Right lobe of liver (tissue), 6 donors: Measurements from ENCODE around the gene USP7. TPM values are rescaled to one million over a fixed set of nuclear protein-coding genes. Genes with fewer than 3 reads are reported as not detected.

Source experiments
- ATAC-seq, 4 donors: fragments of 200-7000 bp; cut with Tn5 transposase; one replicate each; pipeline ENCODE4 v1.9.1; 2020; ENCODE audit warnings: mild to moderate bottlenecking in 4 of 4, moderate library complexity in 4 of 4
- DNase-seq, 3 donors: peaks; one replicate each; pipeline ENCODE4 v3.0.0-alpha.2; 2020
- H3K27ac ChIP-seq, 3 donors: fragments of 200-600 bp; one replicate each; pipeline ENCODE4 v1.8.0; 2022
- H3K27me3 ChIP-seq, 2 donors: fragments of 200-600 bp; one replicate each; pipeline ENCODE4 v1.8.0; 2022
- H3K36me3 ChIP-seq, 4 donors: fragments of 200-600 bp; sonication (generic) in 1 of 4; one replicate each; pipeline versions ENCODE4 v1.5.1 to v1.8.0; 2017 to 2022; ENCODE audit warnings: control low read depth in 1 of 4
- H3K4me1 ChIP-seq, 4 donors: fragments of 200-600 bp; sonication (generic) in 1 of 4; one replicate each; pipeline versions ENCODE4 v1.5.1 to v1.8.0; 2017 to 2022; ENCODE audit warnings: control low read depth in 1 of 4
- H3K4me3 ChIP-seq, 3 donors: fragments of 200-600 bp; one replicate each; pipeline ENCODE4 v1.8.0; 2022
- H3K9me3 ChIP-seq, 4 donors: fragments of 200-600 bp; sonication (generic) in 1 of 4; one replicate each; pipeline versions ENCODE4 v1.5.1 to v1.8.0; 2017 to 2022; ENCODE audit warnings: control low read depth in 1 of 4
- POLR2A ChIP-seq: fragments of 450-650 bp; IDR thresholded peaks from one replicate; pipeline ENCODE4 v1.6.1; 2017; ENCODE audit warnings: antibody characterized with exemption, mild to moderate bottlenecking
- WGBS: methylation state at CpG from one replicate; pipeline ENCODE4 v1.1.6; 2018; ENCODE audit warnings: low coverage, low lambda C conversion rate; ENCODE audit not compliant: insufficient coverage; ENCODE audit errors: missing lambda C conversion rate; 5-methylcytosine and 5-hydroxymethylcytosine counted together
- intact Hi-C, 2 donors: fragments of 100-400 bp; cut with DNase I; formaldehyde crosslinking; loops; one replicate each; pipeline versions ENCODE4 v1.11.2 to v1.14.1; 2022
- total RNA-seq, 6 experiments: library from RNA; depleted of rRNA in 2 of 6; stranded (reverse); fragments of >200 nt in 2 of 6; fragmentation: NEBNext Ultra II Directional in 3 of 6; extraction: Animal tissue kit (Norgen Biotek cat#: 25700) in 3 of 6; gene quantifications; one replicate each; pipeline versions ENCODE4 v1.1.0 to v1.2.4, GENCODE V29; 2016 to 2023
- TF ChIP-seq, protein P1 (sequence below), 4 donors: fragments of 200-600 bp in 3 of 4; fragments of 450-650 bp in 1 of 4; IDR thresholded peaks; one replicate each; pipeline versions ENCODE4 v1.5.1 to v1.8.0; 2016 to 2022; ENCODE audit warnings: antibody characterized with exemption in 4 of 4, mild to moderate bottlenecking in 2 of 4
- donor health status: DM: no; HTN: yes; CAD: no.
- donor health status: DM: no; HTN: no; CAD: no.
- donor health status: DM: no; HTN: no; CAD: no.
- donor health status: DM: no; HTN: yes; CAD: no.
- donor health status: DM: no; HTN: yes; CAD: no.

USP7 gene
- total RNA-seq, 6 experiments from 2014 or later, result 46.8 to 55.8 (median 49.1) TPM

DNA sequence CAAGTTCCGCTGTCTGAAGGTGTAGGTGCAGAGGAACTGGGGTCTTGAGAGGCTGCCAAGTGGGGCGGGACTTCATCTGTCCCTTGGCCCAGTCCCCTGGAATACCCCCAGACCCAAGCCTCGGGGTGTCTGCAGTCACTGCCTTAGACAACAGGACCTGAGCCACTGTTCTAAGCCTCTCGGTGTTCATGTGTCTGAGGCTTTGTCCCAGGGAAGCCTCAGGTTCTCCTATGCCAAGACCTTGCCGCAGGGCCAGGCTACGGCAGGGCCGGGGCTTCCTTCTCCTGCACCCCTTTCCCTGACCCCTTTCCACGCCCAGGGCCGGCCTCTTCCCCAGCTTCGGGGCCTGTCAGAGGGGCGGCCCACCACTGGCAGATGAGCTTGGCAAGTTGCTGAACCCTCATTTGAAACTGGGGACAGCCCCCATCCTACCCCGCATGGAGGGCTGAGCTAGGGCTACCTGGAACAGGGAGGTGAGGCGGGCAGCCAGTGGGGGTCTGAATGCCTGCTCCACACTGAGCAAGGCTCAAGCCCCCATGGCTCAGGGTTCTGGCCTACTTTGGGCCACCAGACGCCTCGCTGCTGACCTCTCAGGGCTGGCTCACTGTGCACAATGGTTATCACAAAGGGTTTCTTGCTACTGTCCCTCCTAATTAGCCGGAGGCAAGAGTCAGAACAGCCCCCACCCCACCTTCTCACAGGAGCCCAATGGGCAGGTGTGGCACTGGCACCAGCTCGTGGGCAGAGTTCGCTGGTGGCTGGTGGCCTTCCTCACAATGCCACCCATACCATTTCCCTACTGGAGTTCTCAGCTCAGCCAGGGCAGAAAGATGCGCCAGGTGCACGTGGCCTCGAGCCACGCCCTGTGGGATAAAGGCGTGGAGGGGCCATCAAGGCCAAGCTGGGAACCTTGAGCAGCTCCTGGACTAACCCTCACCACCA lies 74.5 kb downstream of the USP7 start:
- ATAC-seq, result peak in 1 of 4 donors; percentile 3
- Histone ChIP-seq H3K4me3 (no peak overlapping the region), H3K9me3 (no peaks in the 10 kb centered on the region), H3K36me3 (peaks cover 1 to 37% (median 12%) of the 10 kb centered on the region in 4 donors), H3K4me1 (no peaks in the 10 kb centered on the region), H3K27ac (no peak overlapping the region), H3K27me3 (no peaks in the 10 kb centered on the region)
- intact Hi-C loops, result loop anchor here (10.0 kb wide), 2 partner anchors 234 to 324 kb away; no protein-coding TSS in a partner anchor
- TF ChIP-seq, protein P1, sequence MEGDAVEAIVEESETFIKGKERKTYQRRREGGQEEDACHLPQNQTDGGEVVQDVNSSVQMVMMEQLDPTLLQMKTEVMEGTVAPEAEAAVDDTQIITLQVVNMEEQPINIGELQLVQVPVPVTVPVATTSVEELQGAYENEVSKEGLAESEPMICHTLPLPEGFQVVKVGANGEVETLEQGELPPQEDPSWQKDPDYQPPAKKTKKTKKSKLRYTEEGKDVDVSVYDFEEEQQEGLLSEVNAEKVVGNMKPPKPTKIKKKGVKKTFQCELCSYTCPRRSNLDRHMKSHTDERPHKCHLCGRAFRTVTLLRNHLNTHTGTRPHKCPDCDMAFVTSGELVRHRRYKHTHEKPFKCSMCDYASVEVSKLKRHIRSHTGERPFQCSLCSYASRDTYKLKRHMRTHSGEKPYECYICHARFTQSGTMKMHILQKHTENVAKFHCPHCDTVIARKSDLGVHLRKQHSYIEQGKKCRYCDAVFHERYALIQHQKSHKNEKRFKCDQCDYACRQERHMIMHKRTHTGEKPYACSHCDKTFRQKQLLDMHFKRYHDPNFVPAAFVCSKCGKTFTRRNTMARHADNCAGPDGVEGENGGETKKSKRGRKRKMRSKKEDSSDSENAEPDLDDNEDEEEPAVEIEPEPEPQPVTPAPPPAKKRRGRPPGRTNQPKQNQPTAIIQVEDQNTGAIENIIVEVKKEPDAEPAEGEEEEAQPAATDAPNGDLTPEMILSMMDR (IDR thresholded peaks at IDR 0.05), result no peak
- TF ChIP-seq POLR2A, result no peak
- 73% methylated on average over 6 of the region's 23 CpGs for WGBS
- DNase-seq, result peak in 1 of 3 donors; percentile 42

DNA sequence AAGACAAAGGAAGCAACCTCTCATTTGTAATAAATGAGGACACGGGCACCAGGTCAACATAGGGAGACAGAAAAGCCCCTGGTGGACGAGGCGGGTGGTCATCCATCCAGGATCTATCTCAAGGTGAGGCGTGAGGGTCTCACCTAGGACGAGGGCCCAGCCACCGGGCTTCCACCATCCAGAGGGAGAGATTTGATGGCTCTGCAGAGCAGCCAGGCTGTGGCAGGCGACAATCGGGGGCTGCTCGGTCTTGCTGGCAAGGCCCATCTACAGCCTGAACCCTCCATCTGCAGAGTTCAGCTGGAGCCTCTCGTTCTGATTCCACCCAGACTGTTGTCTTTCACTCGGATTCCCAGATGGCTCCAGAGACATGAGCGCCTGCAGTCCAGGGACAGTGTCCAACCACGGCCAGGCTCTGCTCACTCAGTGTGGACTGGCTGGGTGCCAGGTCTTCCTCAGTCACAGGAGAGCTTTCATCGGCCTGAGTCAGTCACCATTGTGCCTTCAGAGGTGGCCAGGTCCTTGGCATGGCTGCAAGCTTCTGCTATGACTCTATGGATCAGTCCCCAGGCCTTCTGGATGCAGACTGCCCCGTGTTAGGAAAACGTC lies 75.7 kb downstream of the USP7 start:
- WGBS, result 89% methylated on average over 3 of the region's 16 CpGs
- Histone ChIP-seq H3K9me3 (no peaks in the 10 kb centered on the region), H3K27ac (no peak overlapping the region), H3K4me1 (no peaks in the 10 kb centered on the region), H3K36me3 (peaks cover 0 to 26% (median 3%) of the 10 kb centered on the region in 4 donors), H3K27me3 (no peaks in the 10 kb centered on the region), H3K4me3 (no peak overlapping the region)
- intact Hi-C loops, result loop anchor here (10.0 kb wide), 2 partner anchors 233 to 323 kb away; no protein-coding TSS in a partner anchor
- ATAC-seq (peak; percentile 31 to 57 (median 42)), DNase-seq (peak; percentile 66 to 77 (median 70))
- TF ChIP-seq, protein P1 (IDR thresholded peaks at IDR 0.05), result no peak
- TF ChIP-seq POLR2A, result no peak

DNA sequence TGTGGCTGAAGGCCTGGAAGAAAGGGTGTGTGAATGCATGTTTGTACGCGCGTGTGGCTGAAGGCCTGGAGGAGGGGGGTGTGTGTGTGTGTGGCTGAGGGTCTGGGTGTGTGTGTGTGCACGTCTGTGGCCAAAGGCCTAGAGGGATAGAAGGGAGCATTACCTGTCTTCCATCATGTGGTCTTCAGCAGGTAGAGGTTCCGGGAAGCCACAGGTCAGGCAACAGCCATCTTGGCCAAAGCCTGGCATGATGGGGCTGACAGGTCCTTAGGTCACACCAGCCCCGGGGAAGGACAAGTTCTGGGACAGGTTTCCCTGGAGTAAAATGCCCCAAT lies 76.3 kb downstream of the USP7 start:
- WGBS, result no CpG with 5 or more reads among the region's 6 CpGs
- peaks cover 0 to 19% (median under 1%) of the 10 kb centered on the region in 4 donors for H3K36me3 ChIP-seq
- DNase-seq (peak in 2 of 3 donors; percentile 11 to 27), ATAC-seq (no peak)
- no peaks in the 10 kb centered on the region for H3K4me1 ChIP-seq
- intact Hi-C loops, result loop anchor here (10.0 kb wide), 2 partner anchors 233 to 323 kb away; no protein-coding TSS in a partner anchor
- TF ChIP-seq, protein P1 (IDR thresholded peaks at IDR 0.05), result no peak
- no peak for TF ChIP-seq POLR2A
- H3K4me3 ChIP-seq, result no peak overlapping the region
- H3K9me3 ChIP-seq, result no peaks in the 10 kb centered on the region
- H3K27me3 ChIP-seq, result no peaks in the 10 kb centered on the region
- no peak overlapping the region for H3K27ac ChIP-seq

DNA sequence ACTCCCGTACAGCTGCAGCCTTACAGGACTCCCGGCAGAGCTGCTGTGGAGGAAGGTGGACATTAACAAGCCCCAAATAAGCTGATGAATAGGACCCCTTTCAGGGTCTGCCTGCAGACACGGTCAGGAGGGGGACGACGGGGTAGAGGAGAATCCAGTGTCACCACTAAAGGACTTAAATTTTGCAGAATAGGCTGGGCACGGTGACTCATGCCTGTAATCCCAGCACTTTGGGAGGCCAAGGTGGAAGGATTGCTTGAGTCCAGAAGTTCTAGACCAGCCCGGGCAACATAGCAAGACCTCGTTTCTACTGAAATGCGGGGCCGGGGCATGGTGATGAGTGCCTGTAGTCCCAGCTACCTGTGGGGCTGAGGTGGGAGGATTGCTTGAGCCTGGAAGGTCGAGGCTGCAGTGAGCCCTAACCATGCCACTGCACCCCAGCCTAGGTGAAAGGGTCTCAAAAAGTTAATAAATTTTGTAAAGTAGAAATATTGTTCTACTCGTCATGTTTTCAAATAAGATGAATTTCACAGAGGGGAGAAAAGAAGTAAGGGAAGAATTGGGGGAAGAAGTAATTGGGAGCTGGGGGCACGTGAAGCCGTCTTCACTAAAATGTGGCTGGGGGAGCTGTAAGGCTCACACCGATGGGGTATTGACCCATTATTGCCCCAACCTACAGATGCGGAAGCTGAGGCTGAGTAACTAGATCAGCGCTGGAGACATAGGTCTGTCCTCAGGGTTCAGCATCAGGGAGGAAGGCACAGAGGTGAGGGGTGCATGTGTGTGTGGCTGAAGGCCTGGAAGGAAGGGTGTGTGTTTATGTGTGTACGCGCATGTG lies 76.9 kb downstream of the USP7 start:
- no peaks in the 10 kb centered on the region for H3K9me3 ChIP-seq
- no peaks in the 10 kb centered on the region for H3K27me3 ChIP-seq
- H3K4me1 ChIP-seq, result no peaks in the 10 kb centered on the region
- intact Hi-C loops, result loop anchor here (10.0 kb wide), 2 partner anchors 232 to 322 kb away; no protein-coding TSS in a partner anchor
- no peak overlapping the region for H3K27ac ChIP-seq
- peak in 2 of 3 donors; percentile 11 to 35 for DNase-seq
- TF ChIP-seq, protein P1 (IDR thresholded peaks at IDR 0.05), result no peak
- TF ChIP-seq POLR2A, result no peak
- ATAC-seq, result no peak
- no peak overlapping the region for H3K4me3 ChIP-seq
- 72% methylated on average over 5 of the region's 19 CpGs for WGBS
- peaks cover 0 to 15% (median under 1%) of the 10 kb centered on the region in 4 donors for H3K36me3 ChIP-seq
